ENCODE measurements around the gene ATXN7.

- TF ChIP-seq SIN3A (IDR thresholded peaks at IDR 0.05; ENCODE audit: borderline replicate concordance, insufficient read depth, low read length) (no peak), POLR2AphosphoS5 (IDR thresholded peaks at IDR 0.05; ENCODE audit: low read depth, low read length) (no peak), FOXP2 (optimal IDR thresholded peaks at IDR 0.05; ENCODE audit: borderline replicate concordance, extremely low read depth, extremely low read length, insufficient read depth) (peak; percentile 12), TAF1 (IDR thresholded peaks at IDR 0.05; ENCODE audit: borderline replicate concordance, insufficient read depth, low read length) (0 out of 2 replicates have a peak, but pooled peaks have one; percentile 31)
Observed at GRCh38 chr3:63863150-63864007, at the start of gene ATXN7, which contains the start of gene THOC7.

Data from PFSK-1 (cell line).